Upper lobe of right lung (tissue), 1 donor: ENCODE measurements around the gene ADAMTS3. TPM values are rescaled to one million over a fixed set of nuclear protein-coding genes. Genes with fewer than 3 reads are reported as not detected.

Source experiments
- ATAC-seq: fragments of 200-7000 bp; cut with Tn5 transposase; one replicate; pipeline ENCODE4 v1.9.1; 2020; ENCODE audit warnings: mild to moderate bottlenecking, moderate library complexity
- DNase-seq: peaks from one replicate; pipeline ENCODE4 v3.0.0-alpha.2; 2020
- H3K27ac ChIP-seq: fragments of 200-600 bp; one replicate; pipeline ENCODE4 v1.8.0; 2022
- H3K27me3 ChIP-seq: fragments of 200-600 bp; one replicate; pipeline ENCODE4 v1.8.0; 2022; ENCODE audit warnings: mild to moderate bottlenecking
- H3K36me3 ChIP-seq: fragments of 200-600 bp; one replicate; pipeline ENCODE4 v1.8.0; 2022
- H3K4me1 ChIP-seq: fragments of 200-600 bp; one replicate; pipeline ENCODE4 v1.8.0; 2022
- H3K4me3 ChIP-seq: fragments of 200-600 bp; one replicate; pipeline ENCODE4 v1.8.0; 2022; ENCODE audit warnings: mild to moderate bottlenecking
- H3K9me3 ChIP-seq: fragments of 200-600 bp; one replicate; pipeline ENCODE4 v1.8.0; 2022
- intact Hi-C: fragments of 100-400 bp; cut with DNase I; formaldehyde crosslinking; loops from one replicate; pipeline ENCODE4 v1.11.0; 2022
- total RNA-seq: library from RNA; stranded (reverse); fragmentation: NEBNext Ultra II Directional; extraction: Animal tissue kit (Norgen Biotek cat#: 25700); gene quantifications from one replicate; pipeline ENCODE4 v1.2.1, GENCODE V29; 2021
- TF ChIP-seq, protein P1 (sequence below): fragments of 200-600 bp; IDR thresholded peaks from one replicate; pipeline ENCODE4 v1.8.0; 2022; ENCODE audit warnings: antibody characterized with exemption
- donor health status: DM: no; HTN: yes; CAD: no; lungs with severe emphysema.

Gene ADAMTS3
- total RNA-seq, 1 donor from 2014 or later = 3.6 TPM

DNA sequence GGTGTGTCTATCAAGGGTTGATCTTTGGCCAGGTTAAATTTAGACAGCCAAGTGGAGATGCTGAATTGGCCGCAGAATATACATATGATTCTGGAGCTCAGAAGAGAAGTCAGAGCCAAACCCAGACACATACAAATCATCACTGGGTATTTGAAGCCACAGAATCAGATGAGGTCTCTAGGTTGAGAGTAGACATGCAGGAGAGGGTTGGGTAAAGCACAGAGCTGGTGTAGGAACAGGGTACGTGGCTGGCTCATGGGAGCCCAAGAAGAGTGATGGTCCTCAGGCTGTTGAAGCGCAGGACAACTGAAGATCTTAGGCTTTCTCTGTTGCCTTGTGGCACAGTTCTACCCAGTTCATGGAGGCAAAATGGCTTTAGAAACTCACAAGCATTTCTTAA, 37.7 kb downstream of the ADAMTS3 start:
- Histone ChIP-seq H3K27me3 (no peaks in the 10 kb centered on the region), H3K9me3 (no peaks in the 10 kb centered on the region), H3K4me3 (no peak overlapping the region), H3K4me1 (no peaks in the 10 kb centered on the region), H3K27ac (no peak overlapping the region), H3K36me3 (no peaks in the 10 kb centered on the region)
- intact Hi-C loops = no loop called here
- ATAC-seq (no peak), DNase-seq (no peak)
- TF ChIP-seq, protein P1, sequence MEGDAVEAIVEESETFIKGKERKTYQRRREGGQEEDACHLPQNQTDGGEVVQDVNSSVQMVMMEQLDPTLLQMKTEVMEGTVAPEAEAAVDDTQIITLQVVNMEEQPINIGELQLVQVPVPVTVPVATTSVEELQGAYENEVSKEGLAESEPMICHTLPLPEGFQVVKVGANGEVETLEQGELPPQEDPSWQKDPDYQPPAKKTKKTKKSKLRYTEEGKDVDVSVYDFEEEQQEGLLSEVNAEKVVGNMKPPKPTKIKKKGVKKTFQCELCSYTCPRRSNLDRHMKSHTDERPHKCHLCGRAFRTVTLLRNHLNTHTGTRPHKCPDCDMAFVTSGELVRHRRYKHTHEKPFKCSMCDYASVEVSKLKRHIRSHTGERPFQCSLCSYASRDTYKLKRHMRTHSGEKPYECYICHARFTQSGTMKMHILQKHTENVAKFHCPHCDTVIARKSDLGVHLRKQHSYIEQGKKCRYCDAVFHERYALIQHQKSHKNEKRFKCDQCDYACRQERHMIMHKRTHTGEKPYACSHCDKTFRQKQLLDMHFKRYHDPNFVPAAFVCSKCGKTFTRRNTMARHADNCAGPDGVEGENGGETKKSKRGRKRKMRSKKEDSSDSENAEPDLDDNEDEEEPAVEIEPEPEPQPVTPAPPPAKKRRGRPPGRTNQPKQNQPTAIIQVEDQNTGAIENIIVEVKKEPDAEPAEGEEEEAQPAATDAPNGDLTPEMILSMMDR = no peak

DNA sequence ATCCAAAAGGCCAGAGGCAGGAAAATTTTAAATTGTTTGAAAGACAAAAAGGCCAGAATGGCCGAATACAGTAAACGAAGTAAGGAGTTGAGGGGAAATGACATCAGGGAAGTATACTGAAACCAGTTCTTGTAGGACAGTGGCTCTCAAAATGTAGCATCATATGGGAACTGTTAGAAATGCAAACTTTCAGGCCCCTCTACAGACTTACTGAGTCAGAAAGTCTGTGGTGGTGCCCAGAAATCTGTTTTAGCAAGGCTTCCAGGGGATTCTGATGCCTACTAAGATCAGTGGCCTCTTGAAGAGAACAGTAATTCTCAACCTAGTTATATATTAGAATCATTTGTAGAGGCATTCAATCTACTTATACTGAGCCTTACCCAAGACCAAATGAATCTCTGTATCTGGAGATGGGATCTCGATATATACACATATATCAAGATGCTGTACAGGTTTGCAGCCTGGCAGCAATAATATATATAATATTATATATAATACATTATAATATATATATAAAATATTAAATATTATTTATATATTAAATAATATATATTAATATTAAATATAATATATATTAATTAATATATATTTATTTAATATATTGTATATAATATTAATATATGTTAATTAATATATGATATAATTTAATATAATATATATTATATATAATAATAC, 39.7 kb downstream of the ADAMTS3 start:
- intact Hi-C loops = no loop called here
- no peaks in the 10 kb centered on the region for H3K9me3 ChIP-seq
- no peaks in the 10 kb centered on the region for H3K27me3 ChIP-seq
- H3K27ac ChIP-seq = no peak overlapping the region
- ATAC-seq = no peak
- H3K4me3 ChIP-seq = no peak overlapping the region
- no peaks in the 10 kb centered on the region for H3K36me3 ChIP-seq
- no peak for DNase-seq
- TF ChIP-seq, protein P1 = no peak
- no peaks in the 10 kb centered on the region for H3K4me1 ChIP-seq

DNA sequence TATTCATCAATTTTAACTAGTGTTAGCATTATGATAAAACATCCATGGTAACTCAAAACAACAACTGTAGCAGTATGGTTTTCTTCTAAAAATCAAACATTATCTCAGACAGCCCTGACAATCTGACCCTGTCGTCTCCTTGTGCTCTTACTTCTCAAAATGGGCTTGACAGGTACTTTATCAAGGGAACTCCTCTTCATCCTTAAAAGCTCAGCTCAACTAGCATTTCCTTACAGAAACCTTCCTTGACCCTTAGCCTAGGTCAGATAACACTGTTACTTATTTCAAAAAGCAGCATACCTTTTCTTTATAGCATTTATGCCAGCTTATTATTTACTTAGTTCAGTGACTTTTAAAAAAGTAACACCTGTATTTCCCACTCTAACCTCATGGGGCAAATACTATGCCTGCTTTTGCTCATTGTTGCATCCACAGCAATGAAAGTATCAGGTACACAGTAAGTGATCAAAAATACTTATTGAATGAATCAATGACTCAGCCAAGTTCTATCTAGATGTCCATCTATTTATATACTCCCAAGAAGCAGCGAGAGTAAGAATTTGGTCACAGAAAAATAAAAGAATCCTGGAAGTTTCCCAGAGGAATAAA, 41.9 kb downstream of the ADAMTS3 start:
- no peak overlapping the region for H3K4me3 ChIP-seq
- TF ChIP-seq, protein P1 = peak; percentile 11

DNA sequence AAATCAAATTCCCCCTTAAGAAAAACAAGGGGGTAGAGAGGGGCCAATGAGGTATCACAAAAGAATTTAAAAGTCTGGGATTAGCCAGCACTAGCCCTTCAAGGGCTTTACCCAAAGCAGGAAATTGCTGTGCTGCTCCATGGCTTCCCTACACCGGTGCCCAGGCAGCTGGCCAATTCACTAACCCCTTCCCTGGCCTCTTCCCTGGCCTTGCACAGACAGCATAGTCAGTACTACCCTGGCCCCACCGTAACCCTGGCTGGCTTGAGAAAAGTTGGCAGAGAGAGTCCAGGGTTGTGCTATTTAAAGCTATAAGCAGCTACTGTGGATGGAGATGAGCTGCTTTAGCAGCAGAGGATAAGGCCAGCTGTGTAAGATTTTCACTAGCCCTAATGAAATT, 43.1 kb downstream of the ADAMTS3 start:
- no peaks in the 10 kb centered on the region for H3K36me3 ChIP-seq
- TF ChIP-seq, protein P1 = no peak
- H3K9me3 ChIP-seq = no peaks in the 10 kb centered on the region
- H3K4me3 ChIP-seq = no peak overlapping the region
- intact Hi-C loops = no loop called here
- DNase-seq (peak; percentile 60), ATAC-seq (peak; percentile 78)
- H3K27ac ChIP-seq = no peak overlapping the region
- H3K27me3 ChIP-seq = no peaks in the 10 kb centered on the region
- H3K4me1 ChIP-seq = no peaks in the 10 kb centered on the region

More for the DNA sequence above, 41.9 kb downstream of the ADAMTS3 start:
- H3K36me3 ChIP-seq = no peaks in the 10 kb centered on the region
- H3K27ac ChIP-seq = no peak overlapping the region
- intact Hi-C loops = no loop called here
- no peak for ATAC-seq
- DNase-seq = no peak
- no peaks in the 10 kb centered on the region for H3K27me3 ChIP-seq
- H3K9me3 ChIP-seq = no peaks in the 10 kb centered on the region
- no peaks in the 10 kb centered on the region for H3K4me1 ChIP-seq

- TF ChIP-seq, protein P1 = no peak
- no peaks in the 10 kb centered on the region for H3K4me1 ChIP-seq
- no peaks in the 10 kb centered on the region for H3K27me3 ChIP-seq
- ATAC-seq (no peak), DNase-seq (no peak)
- no peaks in the 10 kb centered on the region for H3K9me3 ChIP-seq
- H3K4me3 ChIP-seq = no peak overlapping the region
- intact Hi-C loops = no loop called here
- H3K27ac ChIP-seq = no peak overlapping the region
- H3K36me3 ChIP-seq = no peaks in the 10 kb centered on the region
Observed at GRCh38 chr4:72522440-72522839, 46.6 kb downstream of the ADAMTS3 start.
